HepG2 (cell line): ENCODE measurements around the gene NTN5. TPM values are rescaled to one million over a fixed set of nuclear protein-coding genes. Genes with fewer than 3 reads are reported as not detected.

Experiments used
- ARNTL ChIP-seq: sonication (generic); formaldehyde crosslinking; IDR thresholded peaks from 2 replicates; pipeline ENCODE4 v1.4.0; 2020; ENCODE audit warnings: mild to moderate bottlenecking, missing genetic modification reagents
- ERF ChIP-seq: IDR thresholded peaks from 2 replicates; pipeline ENCODE4 v1.6.1; 2018; ENCODE audit warnings: missing biosample characterization, missing genetic modification reagents
- FOXC1 ChIP-seq: sonication (generic); formaldehyde crosslinking; IDR thresholded peaks from 2 replicates; pipeline ENCODE4 v1.8.0; 2022; ENCODE audit warnings: mild to moderate bottlenecking, missing genetic modification reagents, borderline replicate concordance
- HHEX ChIP-seq: IDR thresholded peaks from 2 replicates; pipeline ENCODE4 v1.6.1; 2016; ENCODE audit warnings: control low read depth
- IRX3 ChIP-seq: sonication (generic); formaldehyde crosslinking; IDR thresholded peaks from 2 replicates; pipeline ENCODE4 v1.8.1; 2023; ENCODE audit warnings: mild to moderate bottlenecking, low read depth, missing genetic modification reagents, borderline replicate concordance
- MIER2 ChIP-seq: IDR thresholded peaks from 2 replicates; pipeline ENCODE4 v1.6.1; 2016; ENCODE audit warnings: missing biosample characterization, missing genetic modification reagents
- NAIF1 ChIP-seq: sonication (generic); formaldehyde crosslinking; IDR thresholded peaks from 2 replicates; pipeline ENCODE4 v1.5.0; 2020; ENCODE audit warnings: mild to moderate bottlenecking, missing genetic modification reagents, borderline replicate concordance
- PHF5A ChIP-seq: IDR thresholded peaks from one replicate; pipeline ENCODE4 v1.6.1; 2018; ENCODE audit warnings: low read depth, missing genetic modification reagents; ENCODE audit not compliant: unreplicated experiment
- RARG ChIP-seq: sonication (generic); formaldehyde crosslinking; IDR thresholded peaks from 2 replicates; pipeline ENCODE4 v1.4.0; 2020; ENCODE audit warnings: low read depth, mild to moderate bottlenecking, missing genetic modification reagents
- RXRA ChIP-seq: sonication (generic); formaldehyde crosslinking; IDR thresholded peaks from 2 replicates; pipeline ENCODE4 v1.5.1; 2020; ENCODE audit warnings: missing genetic modification reagents
- RXRB ChIP-seq: IDR thresholded peaks from 2 replicates; pipeline ENCODE4 v1.6.1; 2016; ENCODE audit warnings: borderline replicate concordance, missing genetic modification reagents, missing compliant biosample characterization
- SMYD3 ChIP-seq: sonication (generic); formaldehyde crosslinking; IDR thresholded peaks from 2 replicates; pipeline ENCODE4 v1.8.1; 2023; ENCODE audit warnings: mild to moderate bottlenecking, missing genetic modification reagents
- SPEN ChIP-seq: sonication (generic); formaldehyde crosslinking; IDR thresholded peaks from 2 replicates; pipeline ENCODE4 v1.5.1; 2020; ENCODE audit warnings: low read depth, mild to moderate bottlenecking, missing genetic modification reagents
- ZNF709 ChIP-seq: sonication (generic); formaldehyde crosslinking; IDR thresholded peaks from 2 replicates; pipeline ENCODE4 v1.5.0; 2020; ENCODE audit warnings: mild to moderate bottlenecking, missing genetic modification reagents
- ZNF724P ChIP-seq: sonication (generic); formaldehyde crosslinking; IDR thresholded peaks from 2 replicates; pipeline ENCODE4 v1.8.0; 2022; ENCODE audit warnings: missing genetic modification reagents, borderline replicate concordance
- ZNF780A ChIP-seq: sonication (generic); formaldehyde crosslinking; IDR thresholded peaks from 2 replicates; pipeline ENCODE4 v1.8.0; 2022; ENCODE audit warnings: mild to moderate bottlenecking, missing genetic modification reagents, moderate library complexity
- polyA plus RNA-seq, 8 experiments: library from polyadenylated mRNA; depleted of rRNA in 3 of 8; stranded (reverse) in 7 of 8; unstranded in 1 of 8; fragments of >200 nt; fragmentation: Illumina TruSeq in 4 of 8; extraction: Trizol in 4 of 8; gene quantifications; 2 replicates each; pipeline versions ENCODE4 v1.2.1 to v1.2.3, GENCODE V29; 2011 to 2016; ENCODE audit warnings: low read depth in 4 of 8, missing spikeins in 1 of 8, mixed read lengths in 1 of 8; ENCODE audit not compliant: insufficient read depth in 1 of 8
- total RNA-seq, 5 experiments: library from RNA; depleted of rRNA; stranded (reverse); fragments of >200 nt; fragmentation: Illumina TruSeq; extraction: Trizol; gene quantifications; 2 replicates each; pipeline ENCODE4 v1.2.3, GENCODE V29; 2016; ENCODE audit warnings: low read depth in 1 of 5
- TF ChIP-seq, protein P1 (sequence below): IDR thresholded peaks from 2 replicates; pipeline ENCODE4 v1.6.1; 2016; ENCODE audit warnings: control low read depth

The NTN5 gene
- total and polyA plus RNA-seq, 2 of the 13 experiments (the other 11 are each of a cell fraction or from before 2014, with no cell fraction given) = 0.05 TPM; not detected in 1

DNA sequence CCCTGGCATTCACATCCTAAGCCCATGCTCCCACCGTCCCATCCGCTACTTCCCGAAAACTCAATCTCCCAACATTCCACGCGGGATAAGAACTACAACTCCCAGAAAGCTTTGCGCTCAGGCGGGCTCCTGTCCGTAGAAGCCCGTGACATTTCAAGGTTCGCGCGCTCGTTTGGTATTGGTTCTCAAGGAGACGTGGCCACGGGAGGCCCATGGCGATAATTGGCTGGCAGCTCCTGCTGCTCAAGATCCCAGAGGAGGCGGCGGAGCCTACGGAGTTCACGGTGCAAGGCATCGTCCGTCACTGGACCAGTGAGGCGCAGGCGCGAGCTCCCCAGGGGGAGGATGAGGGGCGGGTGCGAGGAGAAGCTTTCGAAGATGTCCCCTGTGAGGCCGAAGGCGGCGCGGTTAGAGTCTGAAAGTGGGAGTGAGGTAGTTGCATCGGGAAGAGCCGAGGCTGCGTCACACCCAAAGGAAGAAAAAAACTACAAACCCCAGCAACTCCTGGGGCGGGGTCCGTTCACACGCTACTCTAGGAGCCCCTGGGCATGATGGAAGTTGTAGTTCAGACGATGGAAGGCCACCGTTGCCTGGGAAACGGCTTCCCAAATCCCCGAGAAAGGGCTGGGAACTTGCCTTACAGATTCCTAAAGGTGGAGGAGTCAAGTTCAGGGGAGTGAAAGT is 47.9 kb upstream of the NTN5 start (continued):
- TF ChIP-seq PHF5A (CRISPR knock-in tag) (peak; percentile 71), RXRA (peak; percentile 40; the same call in 1 of the 2 replicates), ZNF780A (CRISPR knock-in tag) (no peak), IRX3 (CRISPR knock-in tag) (0 out of 2 replicates have a peak, but pooled peaks have one; percentile 30), HHEX (CRISPR knock-in tag) (no peak), ARNTL (CRISPR knock-in tag) (peak; percentile 43; the same call in 1 of the 2 replicates), SPEN (CRISPR knock-in tag) (0 out of 2 replicates have a peak, but pooled peaks have one; percentile 13), SMYD3 (peak; percentile 73; the same call in 1 of the 2 replicates), RXRB (CRISPR knock-in tag) (peak; percentile 28; the same call in 1 of the 2 replicates), MIER2 (CRISPR knock-in tag) (no peak), ZNF709 (CRISPR knock-in tag) (0 out of 2 replicates have a peak, but pooled peaks have one; percentile 6), NAIF1 (CRISPR knock-in tag) (peak; percentile 98), ZNF724P (CRISPR knock-in tag) (no peak), FOXC1 (no peak), RARG (no peak), ERF (CRISPR knock-in tag) (peak; percentile 60; the same call in 1 of the 2 replicates)
- TF ChIP-seq, protein P1, sequence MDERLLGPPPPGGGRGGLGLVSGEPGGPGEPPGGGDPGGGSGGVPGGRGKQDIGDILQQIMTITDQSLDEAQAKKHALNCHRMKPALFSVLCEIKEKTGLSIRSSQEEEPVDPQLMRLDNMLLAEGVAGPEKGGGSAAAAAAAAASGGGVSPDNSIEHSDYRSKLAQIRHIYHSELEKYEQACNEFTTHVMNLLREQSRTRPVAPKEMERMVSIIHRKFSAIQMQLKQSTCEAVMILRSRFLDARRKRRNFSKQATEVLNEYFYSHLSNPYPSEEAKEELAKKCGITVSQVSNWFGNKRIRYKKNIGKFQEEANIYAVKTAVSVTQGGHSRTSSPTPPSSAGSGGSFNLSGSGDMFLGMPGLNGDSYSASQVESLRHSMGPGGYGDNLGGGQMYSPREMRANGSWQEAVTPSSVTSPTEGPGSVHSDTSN (CRISPR knock-in tag) = peak; percentile 67; the same call in 1 of the 2 replicates
